K562 (cell line): ENCODE measurements around the gene NEU1. TPM values are rescaled to one million over a fixed set of nuclear protein-coding genes. Genes with fewer than 3 reads are reported as not detected.

Source experiments
- ELF2 ChIP-seq: fragments of 250-450 bp; sonication (Bioruptor Pico); IDR thresholded peaks from 2 replicates; pipeline ENCODE4 v1.5.0; 2021; ENCODE audit warnings: mild to moderate bottlenecking
- ETS2 ChIP-seq: IDR thresholded peaks from 2 replicates; pipeline ENCODE4 v1.6.1; 2016; ENCODE audit warnings: borderline replicate concordance, missing genetic modification characterization, mild to moderate bottlenecking, moderate library complexity, missing compliant biosample characterization; ENCODE audit not compliant: poor library complexity, severe bottlenecking
- EWSR1 ChIP-seq: fragments of 450-650 bp; IDR thresholded peaks from 2 replicates; pipeline ENCODE4 v1.6.1; 2018; ENCODE audit warnings: borderline replicate concordance, mild to moderate bottlenecking, low read depth, moderate library complexity; ENCODE audit not compliant: partially characterized antibody
- FOXJ3 ChIP-seq: sonication (generic); formaldehyde crosslinking; IDR thresholded peaks from 2 replicates; pipeline ENCODE4 v1.4.0; 2020; ENCODE audit warnings: mild to moderate bottlenecking, missing genetic modification reagents
- HDGF ChIP-seq: fragments of 450-650 bp; IDR thresholded peaks from 2 replicates; pipeline ENCODE4 v1.6.1; 2016
- HLTF ChIP-seq: fragments of 450-650 bp; IDR thresholded peaks from 2 replicates; pipeline ENCODE4 v1.6.1; 2016
- HMGXB4 ChIP-seq: sonication (generic); formaldehyde crosslinking; IDR thresholded peaks from 2 replicates; pipeline ENCODE4 v1.8.1; 2023; ENCODE audit warnings: mild to moderate bottlenecking, missing genetic modification reagents
- IFI16 ChIP-seq: fragments of 250-450 bp; sonication (Bioruptor Pico); IDR thresholded peaks from 2 replicates; pipeline ENCODE4 v2.1.2; 2022; ENCODE audit warnings: mild to moderate bottlenecking, inconsistent platforms
- KDM1A ChIP-seq, 2 experiments: fragments of 450-650 bp; IDR thresholded peaks; 2 replicates each; pipeline ENCODE4 v1.6.1; 2016; ENCODE audit warnings: mild to moderate bottlenecking in 2 of 2
- SETDB1 ChIP-seq: IDR thresholded peaks from one replicate; pipeline ENCODE4 v1.6.1; 2012; ENCODE audit warnings: low read length, control low read depth, inconsistent platforms
- ZBTB17 ChIP-seq: fragments of 450-650 bp; formaldehyde crosslinking; IDR thresholded peaks from 2 replicates; pipeline ENCODE4 v1.4.0; 2020; ENCODE audit warnings: mild to moderate bottlenecking
- ZNF507 ChIP-seq: conservative IDR thresholded peaks from 2 replicates; pipeline ENCODE4 v1.6.1; 2017; ENCODE audit warnings: missing genetic modification characterization, missing compliant biosample characterization
- polyA plus RNA-seq, 8 experiments: library from polyadenylated mRNA; depleted of rRNA in 4 of 8; stranded (reverse) in 5 of 8; unstranded in 3 of 8; fragments of >200 nt; fragmentation: Nextera tagmentation in 2 of 8; fragmentation: Illumina TruSeq in 1 of 8; extraction: Ambion mirVana in 2 of 8; extraction: Trizol in 1 of 8; gene quantifications; 2 replicates each; pipeline versions ENCODE4 v1.2.1 to v1.2.3, GENCODE V29; 2011 to 2014; ENCODE audit warnings: inconsistent platforms in 1 of 8, missing spikeins in 1 of 8
- total RNA-seq, 7 experiments: library from RNA; depleted of rRNA in 6 of 7; stranded (reverse); fragments of >200 nt in 6 of 7; fragmentation: Illumina TruSeq in 2 of 7; extraction: Trizol in 2 of 7; gene quantifications; 2 replicates each; pipeline versions ENCODE4 v1.2.1 to v1.2.3, GENCODE V29; 2011 to 2021; ENCODE audit warnings: low replicate concordance in 1 of 7
- TF ChIP-seq, protein P1 (sequence below): fragments of 450-650 bp; IDR thresholded peaks from 2 replicates; pipeline ENCODE4 v1.6.1; 2016; ENCODE audit warnings: mild to moderate bottlenecking, moderate library complexity
- TF ChIP-seq, protein P2 (sequence below): sonication (generic); formaldehyde crosslinking; IDR thresholded peaks from 2 replicates; pipeline ENCODE4 v1.8.0; 2023; ENCODE audit warnings: mild to moderate bottlenecking, missing genetic modification reagents

Gene NEU1
- total and polyA plus RNA-seq, 9 of the 15 experiments (the other 6 are each of a cell fraction or from before 2014, with no cell fraction given): 14.8 to 67.8 (median 51.0) TPM

DNA sequence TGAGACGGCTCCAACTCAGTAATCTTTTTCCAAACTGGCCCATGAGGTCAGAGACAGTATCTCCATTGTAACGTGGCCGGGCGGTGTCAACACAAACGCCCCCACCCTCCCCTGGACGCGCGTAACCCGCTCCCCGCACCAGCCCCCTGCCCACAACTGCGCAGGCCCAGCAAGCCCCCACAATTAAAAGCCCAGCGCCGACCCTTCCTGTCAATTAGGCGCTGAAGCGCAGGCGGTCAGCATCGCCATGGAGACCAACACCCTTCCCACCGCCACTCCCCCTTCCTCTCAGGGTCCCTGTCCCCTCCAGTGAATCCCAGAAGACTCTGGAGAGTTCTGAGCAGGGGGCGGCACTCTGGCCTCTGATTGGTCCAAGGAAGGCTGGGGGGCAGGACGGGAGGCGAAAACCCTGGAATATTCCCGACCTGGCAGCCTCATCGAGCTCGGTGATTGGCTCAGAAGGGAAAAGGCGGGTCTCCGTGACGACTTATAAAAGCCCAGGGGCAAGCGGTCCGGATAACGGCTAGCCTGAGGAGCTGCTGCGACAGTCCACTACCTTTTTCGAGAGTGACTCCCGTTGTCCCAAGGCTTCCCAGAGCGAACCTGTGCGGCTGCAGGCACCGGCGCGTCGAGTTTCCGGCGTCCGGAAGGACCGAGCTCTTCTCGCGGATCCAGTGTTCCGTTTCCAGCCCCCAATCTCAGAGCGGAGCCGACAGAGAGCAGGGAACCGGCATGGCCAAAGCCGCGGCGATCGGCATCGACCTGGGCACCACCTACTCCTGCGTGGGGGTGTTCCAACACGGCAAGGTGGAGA, 47.4 kb downstream of the NEU1 start, which contains the start of the genes HSPA1A and HSPA1L (continued):
- TF ChIP-seq HDGF: no peak
- TF ChIP-seq, protein P1, sequence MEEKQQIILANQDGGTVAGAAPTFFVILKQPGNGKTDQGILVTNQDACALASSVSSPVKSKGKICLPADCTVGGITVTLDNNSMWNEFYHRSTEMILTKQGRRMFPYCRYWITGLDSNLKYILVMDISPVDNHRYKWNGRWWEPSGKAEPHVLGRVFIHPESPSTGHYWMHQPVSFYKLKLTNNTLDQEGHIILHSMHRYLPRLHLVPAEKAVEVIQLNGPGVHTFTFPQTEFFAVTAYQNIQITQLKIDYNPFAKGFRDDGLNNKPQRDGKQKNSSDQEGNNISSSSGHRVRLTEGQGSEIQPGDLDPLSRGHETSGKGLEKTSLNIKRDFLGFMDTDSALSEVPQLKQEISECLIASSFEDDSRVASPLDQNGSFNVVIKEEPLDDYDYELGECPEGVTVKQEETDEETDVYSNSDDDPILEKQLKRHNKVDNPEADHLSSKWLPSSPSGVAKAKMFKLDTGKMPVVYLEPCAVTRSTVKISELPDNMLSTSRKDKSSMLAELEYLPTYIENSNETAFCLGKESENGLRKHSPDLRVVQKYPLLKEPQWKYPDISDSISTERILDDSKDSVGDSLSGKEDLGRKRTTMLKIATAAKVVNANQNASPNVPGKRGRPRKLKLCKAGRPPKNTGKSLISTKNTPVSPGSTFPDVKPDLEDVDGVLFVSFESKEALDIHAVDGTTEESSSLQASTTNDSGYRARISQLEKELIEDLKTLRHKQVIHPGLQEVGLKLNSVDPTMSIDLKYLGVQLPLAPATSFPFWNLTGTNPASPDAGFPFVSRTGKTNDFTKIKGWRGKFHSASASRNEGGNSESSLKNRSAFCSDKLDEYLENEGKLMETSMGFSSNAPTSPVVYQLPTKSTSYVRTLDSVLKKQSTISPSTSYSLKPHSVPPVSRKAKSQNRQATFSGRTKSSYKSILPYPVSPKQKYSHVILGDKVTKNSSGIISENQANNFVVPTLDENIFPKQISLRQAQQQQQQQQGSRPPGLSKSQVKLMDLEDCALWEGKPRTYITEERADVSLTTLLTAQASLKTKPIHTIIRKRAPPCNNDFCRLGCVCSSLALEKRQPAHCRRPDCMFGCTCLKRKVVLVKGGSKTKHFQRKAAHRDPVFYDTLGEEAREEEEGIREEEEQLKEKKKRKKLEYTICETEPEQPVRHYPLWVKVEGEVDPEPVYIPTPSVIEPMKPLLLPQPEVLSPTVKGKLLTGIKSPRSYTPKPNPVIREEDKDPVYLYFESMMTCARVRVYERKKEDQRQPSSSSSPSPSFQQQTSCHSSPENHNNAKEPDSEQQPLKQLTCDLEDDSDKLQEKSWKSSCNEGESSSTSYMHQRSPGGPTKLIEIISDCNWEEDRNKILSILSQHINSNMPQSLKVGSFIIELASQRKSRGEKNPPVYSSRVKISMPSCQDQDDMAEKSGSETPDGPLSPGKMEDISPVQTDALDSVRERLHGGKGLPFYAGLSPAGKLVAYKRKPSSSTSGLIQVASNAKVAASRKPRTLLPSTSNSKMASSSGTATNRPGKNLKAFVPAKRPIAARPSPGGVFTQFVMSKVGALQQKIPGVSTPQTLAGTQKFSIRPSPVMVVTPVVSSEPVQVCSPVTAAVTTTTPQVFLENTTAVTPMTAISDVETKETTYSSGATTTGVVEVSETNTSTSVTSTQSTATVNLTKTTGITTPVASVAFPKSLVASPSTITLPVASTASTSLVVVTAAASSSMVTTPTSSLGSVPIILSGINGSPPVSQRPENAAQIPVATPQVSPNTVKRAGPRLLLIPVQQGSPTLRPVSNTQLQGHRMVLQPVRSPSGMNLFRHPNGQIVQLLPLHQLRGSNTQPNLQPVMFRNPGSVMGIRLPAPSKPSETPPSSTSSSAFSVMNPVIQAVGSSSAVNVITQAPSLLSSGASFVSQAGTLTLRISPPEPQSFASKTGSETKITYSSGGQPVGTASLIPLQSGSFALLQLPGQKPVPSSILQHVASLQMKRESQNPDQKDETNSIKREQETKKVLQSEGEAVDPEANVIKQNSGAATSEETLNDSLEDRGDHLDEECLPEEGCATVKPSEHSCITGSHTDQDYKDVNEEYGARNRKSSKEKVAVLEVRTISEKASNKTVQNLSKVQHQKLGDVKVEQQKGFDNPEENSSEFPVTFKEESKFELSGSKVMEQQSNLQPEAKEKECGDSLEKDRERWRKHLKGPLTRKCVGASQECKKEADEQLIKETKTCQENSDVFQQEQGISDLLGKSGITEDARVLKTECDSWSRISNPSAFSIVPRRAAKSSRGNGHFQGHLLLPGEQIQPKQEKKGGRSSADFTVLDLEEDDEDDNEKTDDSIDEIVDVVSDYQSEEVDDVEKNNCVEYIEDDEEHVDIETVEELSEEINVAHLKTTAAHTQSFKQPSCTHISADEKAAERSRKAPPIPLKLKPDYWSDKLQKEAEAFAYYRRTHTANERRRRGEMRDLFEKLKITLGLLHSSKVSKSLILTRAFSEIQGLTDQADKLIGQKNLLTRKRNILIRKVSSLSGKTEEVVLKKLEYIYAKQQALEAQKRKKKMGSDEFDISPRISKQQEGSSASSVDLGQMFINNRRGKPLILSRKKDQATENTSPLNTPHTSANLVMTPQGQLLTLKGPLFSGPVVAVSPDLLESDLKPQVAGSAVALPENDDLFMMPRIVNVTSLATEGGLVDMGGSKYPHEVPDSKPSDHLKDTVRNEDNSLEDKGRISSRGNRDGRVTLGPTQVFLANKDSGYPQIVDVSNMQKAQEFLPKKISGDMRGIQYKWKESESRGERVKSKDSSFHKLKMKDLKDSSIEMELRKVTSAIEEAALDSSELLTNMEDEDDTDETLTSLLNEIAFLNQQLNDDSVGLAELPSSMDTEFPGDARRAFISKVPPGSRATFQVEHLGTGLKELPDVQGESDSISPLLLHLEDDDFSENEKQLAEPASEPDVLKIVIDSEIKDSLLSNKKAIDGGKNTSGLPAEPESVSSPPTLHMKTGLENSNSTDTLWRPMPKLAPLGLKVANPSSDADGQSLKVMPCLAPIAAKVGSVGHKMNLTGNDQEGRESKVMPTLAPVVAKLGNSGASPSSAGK: no peak
- no peak for TF ChIP-seq KDM1A (IDR thresholded peaks at IDR 0.05)
- no peak for TF ChIP-seq FOXJ3 (CRISPR knock-in tag)
- TF ChIP-seq ETS2 (tag): no peak
- peak; percentile 87 for TF ChIP-seq ZBTB17 (CRISPR knock-in tag)
- TF ChIP-seq, protein P2, sequence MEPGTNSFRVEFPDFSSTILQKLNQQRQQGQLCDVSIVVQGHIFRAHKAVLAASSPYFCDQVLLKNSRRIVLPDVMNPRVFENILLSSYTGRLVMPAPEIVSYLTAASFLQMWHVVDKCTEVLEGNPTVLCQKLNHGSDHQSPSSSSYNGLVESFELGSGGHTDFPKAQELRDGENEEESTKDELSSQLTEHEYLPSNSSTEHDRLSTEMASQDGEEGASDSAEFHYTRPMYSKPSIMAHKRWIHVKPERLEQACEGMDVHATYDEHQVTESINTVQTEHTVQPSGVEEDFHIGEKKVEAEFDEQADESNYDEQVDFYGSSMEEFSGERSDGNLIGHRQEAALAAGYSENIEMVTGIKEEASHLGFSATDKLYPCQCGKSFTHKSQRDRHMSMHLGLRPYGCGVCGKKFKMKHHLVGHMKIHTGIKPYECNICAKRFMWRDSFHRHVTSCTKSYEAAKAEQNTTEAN: peak; percentile 91; the same call in 1 of the 2 replicates
- no peak for TF ChIP-seq EWSR1
- TF ChIP-seq HMGXB4: no peak
- TF ChIP-seq HLTF: peak; percentile 69; the same call in 1 of the 2 replicates
- TF ChIP-seq SETDB1: no peak
- no peak for TF ChIP-seq ZNF507 (tag)
- no peak for TF ChIP-seq IFI16 (CRISPR knock-in tag)
- TF ChIP-seq ELF2 (CRISPR knock-in tag): no peak
